AG04450 (cell line): ENCODE data around the gene CDS2. TPM values are rescaled to one million over a fixed set of nuclear protein-coding genes. Genes with fewer than 3 reads are reported as not detected.

Experiments used
- CTCF ChIA-PET: fragments of 300-600, 350-600 bp; formaldehyde crosslinking; extraction: SDS; loops from one replicate; lab custom pipeline; 2022; ENCODE audit warnings: antibody characterized with exemption, inconsistent platforms; lab: Charles Lee
- POLR2A ChIA-PET: fragments of 350-600 bp; formaldehyde crosslinking; extraction: SDS; loops from one replicate; lab custom pipeline; 2021; ENCODE audit warnings: antibody characterized with exemption, inconsistent platforms; lab: Yijun Ruan, JAX
- DNase-seq: peaks from one replicate; pipeline ENCODE4 v3.0.0-alpha.2; 2011; ENCODE audit warnings: low read depth, low spot score
- H3K27ac ChIP-seq: one replicate; pipeline ENCODE4 v1.5.1; 2012; ENCODE audit warnings: low read depth, low read length, control low read depth
- H3K27me3 ChIP-seq: one replicate; pipeline ENCODE4 v1.6.0; 2012; ENCODE audit warnings: low read length; ENCODE audit not compliant: control insufficient read depth, insufficient read depth
- H3K4me3 ChIP-seq: 2 replicates; pipeline ENCODE4 v1.5.1; 2011; ENCODE audit warnings: mild to moderate bottlenecking, low read depth, low read length, control low read depth
- H3K9me3 ChIP-seq: 2 replicates; pipeline ENCODE4 v1.5.1; 2012; ENCODE audit warnings: low read length; ENCODE audit not compliant: control insufficient read depth, insufficient read depth
- CTCF ChIP-seq: IDR thresholded peaks from 2 replicates; pipeline ENCODE4 v1.5.1; 2011; ENCODE audit warnings: low read depth, low read length, control low read depth, inconsistent platforms
- polyA plus RNA-seq: library from polyadenylated mRNA; depleted of rRNA; stranded (reverse); fragments of >200 nt; gene quantifications from 2 replicates; pipeline ENCODE4 v1.2.3, GENCODE V29; 2011

Gene CDS2
- polyA plus RNA-seq, 1 experiment: 48.7 TPM

GRCh38 chr20:5143851-5144250 lies 17.0 kb downstream of the CDS2 start:
- no peaks in the 10 kb centered on the region; the same call in 1 of the 2 replicates for H3K9me3 ChIP-seq
- ChIA-PET POLR2A (no interaction called here), CTCF (interaction anchor here (0.8 kb wide), 1 partner anchor 17 kb away, joined by 3 read pairs; the partner anchor contains the start of gene CDS2)

GRCh38 chr20:5145365-5146098 lies 18.7 kb downstream of the CDS2 start:
- Histone ChIP-seq H3K9me3 (no peaks in the 10 kb centered on the region; the same call in 1 of the 2 replicates), H3K27me3 (no peaks in the 10 kb centered on the region), H3K27ac (no peak overlapping the region), H3K4me3 (no peak overlapping the region)
- ChIA-PET CTCF (interaction anchor here (0.9 to 1.8 kb wide), 3 partner anchors 8 to 77 kb away, joined by 4 to 9 read pairs (median 7); no protein-coding TSS in a partner anchor), POLR2A (no interaction called here)
- DNase-seq: no peak
- no peak for TF ChIP-seq CTCF

More at GRCh38 chr20:5143851-5144250, 17.0 kb downstream of the CDS2 start:
- H3K4me3 ChIP-seq: no peak overlapping the region
- no peak overlapping the region for H3K27ac ChIP-seq
- DNase-seq: no peak
- TF ChIP-seq CTCF: no peak
- H3K27me3 ChIP-seq: no peaks in the 10 kb centered on the region

- H3K9me3 ChIP-seq: no peaks in the 10 kb centered on the region; the same call in 1 of the 2 replicates
- H3K27ac ChIP-seq: no peak overlapping the region
- ChIA-PET CTCF (interaction anchor here (0.5 to 2.5 kb wide), 4 partner anchors 20 to 76 kb away, joined by 3 to 17 read pairs (median 6); partner anchors contain the start of gene CDS2), POLR2A (no interaction called here)
- no peaks in the 10 kb centered on the region for H3K27me3 ChIP-seq
- DNase-seq: no peak
- no peak for TF ChIP-seq CTCF
- no peak overlapping the region for H3K4me3 ChIP-seq
Measured at GRCh38 chr20:5146099-5146668, 19.4 kb downstream of the CDS2 start.

- Histone ChIP-seq H3K9me3 (no peaks in the 10 kb centered on the region; the same call in 1 of the 2 replicates), H3K4me3 (no peak overlapping the region), H3K27me3 (no peaks in the 10 kb centered on the region), H3K27ac (no peak overlapping the region)
- CTCF ChIA-PET: interaction anchor here (0.5 to 2.5 kb wide), 4 partner anchors 21 to 76 kb away, joined by 3 to 17 read pairs (median 7); partner anchors contain the start of gene CDS2
- no peak for TF ChIP-seq CTCF
- POLR2A ChIA-PET: no interaction called here
- no peak for DNase-seq
Measured at GRCh38 chr20:5146871-5147592, 20.2 kb downstream of the CDS2 start.
